ENCODE data around the gene NKRF. TPM values are rescaled to one million over a fixed set of nuclear protein-coding genes. Genes with fewer than 3 reads are reported as not detected.

The NKRF gene
- total RNA-seq, 2 donors from 2014 or later, result 3.3 to 4.7 TPM

DNA sequence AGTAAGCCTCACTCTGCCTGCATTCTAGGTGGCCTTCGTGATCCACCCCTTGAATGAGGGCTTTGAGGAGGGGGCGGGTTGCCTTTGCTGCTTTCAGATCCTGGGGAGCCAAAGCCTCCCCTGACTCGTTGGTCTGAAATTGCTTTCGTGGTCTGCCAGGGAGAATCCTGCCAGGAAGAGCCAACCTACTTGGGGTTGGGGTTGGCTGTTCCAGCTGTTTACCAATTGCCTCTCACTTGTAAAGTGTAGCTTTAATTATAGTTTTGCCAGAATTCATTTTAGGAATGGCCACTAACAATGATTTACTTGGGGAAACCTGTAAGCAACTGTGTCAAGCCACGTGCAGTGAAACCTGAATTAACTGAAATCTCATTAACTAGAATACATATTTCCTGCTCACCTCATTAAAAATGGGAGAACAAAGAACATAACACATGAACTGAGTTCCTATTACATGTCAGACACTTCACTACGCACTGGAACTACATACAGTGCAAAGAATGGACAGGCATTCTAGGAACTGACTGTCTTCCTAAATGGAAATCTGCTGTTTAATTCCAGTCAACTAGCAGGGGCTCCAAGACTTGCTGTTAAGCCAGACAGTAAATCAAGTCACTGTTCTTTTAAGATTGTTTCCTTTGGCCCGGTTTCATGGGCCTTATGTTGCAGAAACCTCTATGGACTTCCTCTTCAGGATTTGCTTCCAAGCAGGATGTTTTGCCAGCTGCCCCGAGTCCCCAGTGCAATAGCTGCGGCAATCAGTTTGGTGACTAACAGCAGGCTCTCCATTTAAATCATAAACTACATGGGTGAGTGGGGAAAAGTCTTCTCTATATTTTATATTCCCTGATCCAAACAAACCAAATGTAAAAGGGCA lies 16.4 kb upstream of the NKRF start:
- no peak overlapping the region for H3K27ac ChIP-seq
- TF ChIP-seq, protein P1, sequence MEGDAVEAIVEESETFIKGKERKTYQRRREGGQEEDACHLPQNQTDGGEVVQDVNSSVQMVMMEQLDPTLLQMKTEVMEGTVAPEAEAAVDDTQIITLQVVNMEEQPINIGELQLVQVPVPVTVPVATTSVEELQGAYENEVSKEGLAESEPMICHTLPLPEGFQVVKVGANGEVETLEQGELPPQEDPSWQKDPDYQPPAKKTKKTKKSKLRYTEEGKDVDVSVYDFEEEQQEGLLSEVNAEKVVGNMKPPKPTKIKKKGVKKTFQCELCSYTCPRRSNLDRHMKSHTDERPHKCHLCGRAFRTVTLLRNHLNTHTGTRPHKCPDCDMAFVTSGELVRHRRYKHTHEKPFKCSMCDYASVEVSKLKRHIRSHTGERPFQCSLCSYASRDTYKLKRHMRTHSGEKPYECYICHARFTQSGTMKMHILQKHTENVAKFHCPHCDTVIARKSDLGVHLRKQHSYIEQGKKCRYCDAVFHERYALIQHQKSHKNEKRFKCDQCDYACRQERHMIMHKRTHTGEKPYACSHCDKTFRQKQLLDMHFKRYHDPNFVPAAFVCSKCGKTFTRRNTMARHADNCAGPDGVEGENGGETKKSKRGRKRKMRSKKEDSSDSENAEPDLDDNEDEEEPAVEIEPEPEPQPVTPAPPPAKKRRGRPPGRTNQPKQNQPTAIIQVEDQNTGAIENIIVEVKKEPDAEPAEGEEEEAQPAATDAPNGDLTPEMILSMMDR (IDR thresholded peaks at IDR 0.05), result no peak
- DNase-seq (ENCODE audit: low spot score), result no peak

DNA sequence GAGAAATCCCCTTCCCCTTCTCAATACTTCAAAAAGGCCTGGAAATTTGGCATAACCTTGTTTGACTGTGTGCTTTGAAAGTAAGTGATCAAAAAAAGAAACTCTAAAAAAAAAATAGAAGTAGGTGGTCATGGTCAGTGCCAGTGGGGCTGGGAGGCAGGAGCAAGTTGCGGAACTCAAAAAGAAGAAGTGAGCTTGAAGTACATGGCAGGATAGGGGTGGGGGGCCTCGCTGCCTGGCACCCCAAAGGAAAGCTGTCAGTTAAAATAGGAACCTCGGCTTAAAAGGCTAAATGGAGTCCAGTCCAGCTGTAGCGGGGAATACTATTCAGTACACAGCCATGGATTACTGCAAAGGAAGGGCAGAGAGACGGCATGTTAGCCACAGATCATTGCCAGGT lies 12.2 kb upstream of the NKRF start:
- Histone ChIP-seq H3K4me3 (no peak overlapping the region), H3K27me3 (no peaks in the 10 kb centered on the region), H3K4me1 (no peaks in the 10 kb centered on the region), H3K36me3 (no peaks in the 10 kb centered on the region), H3K27ac (no peak overlapping the region), H3K9me3 (no peaks in the 10 kb centered on the region)
- DNase-seq (ENCODE audit: low spot score), result no peak
- TF ChIP-seq, protein P1 (IDR thresholded peaks at IDR 0.05), result no peak

More for the DNA sequence above, 16.4 kb upstream of the NKRF start:
- H3K4me3 ChIP-seq, result no peak overlapping the region
- H3K9me3 ChIP-seq, result no peaks in the 10 kb centered on the region
- no peaks in the 10 kb centered on the region for H3K27me3 ChIP-seq
- H3K36me3 ChIP-seq, result no peaks in the 10 kb centered on the region
- H3K4me1 ChIP-seq, result no peaks in the 10 kb centered on the region

DNA sequence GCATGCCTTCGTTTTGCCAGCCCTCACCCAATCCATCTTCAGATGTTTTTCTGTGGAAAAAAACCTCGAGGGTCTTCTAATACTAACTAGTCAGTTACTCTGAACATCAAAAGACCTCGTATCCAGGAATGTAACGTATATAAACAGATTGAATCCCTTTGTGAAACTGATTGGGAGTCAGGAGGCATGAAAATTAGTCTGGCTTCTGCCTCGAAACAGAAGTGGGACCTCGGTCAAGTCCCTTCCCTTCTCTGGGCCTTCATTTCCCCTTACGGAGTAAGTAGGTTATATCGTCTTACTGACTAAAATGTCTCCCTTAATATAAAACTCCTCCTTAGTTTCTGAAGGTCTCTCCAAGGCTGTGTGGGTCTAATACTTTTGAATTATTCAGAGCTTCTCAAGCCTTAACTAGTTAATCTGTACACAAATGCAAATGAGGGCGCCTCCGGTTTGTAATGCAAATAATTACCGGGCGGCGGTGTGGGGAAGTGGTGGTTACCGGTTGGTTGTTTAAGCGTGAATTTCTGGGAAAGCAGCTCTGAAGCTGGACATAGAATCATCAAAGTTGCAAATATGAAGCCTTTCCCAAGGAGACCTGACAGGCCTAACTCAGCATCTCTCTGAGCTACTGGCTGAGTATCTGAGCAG lies 11.4 kb upstream of the NKRF start:
- TF ChIP-seq, protein P1 (IDR thresholded peaks at IDR 0.05), result no peak
- H3K4me1 ChIP-seq, result no peaks in the 10 kb centered on the region

DNA sequence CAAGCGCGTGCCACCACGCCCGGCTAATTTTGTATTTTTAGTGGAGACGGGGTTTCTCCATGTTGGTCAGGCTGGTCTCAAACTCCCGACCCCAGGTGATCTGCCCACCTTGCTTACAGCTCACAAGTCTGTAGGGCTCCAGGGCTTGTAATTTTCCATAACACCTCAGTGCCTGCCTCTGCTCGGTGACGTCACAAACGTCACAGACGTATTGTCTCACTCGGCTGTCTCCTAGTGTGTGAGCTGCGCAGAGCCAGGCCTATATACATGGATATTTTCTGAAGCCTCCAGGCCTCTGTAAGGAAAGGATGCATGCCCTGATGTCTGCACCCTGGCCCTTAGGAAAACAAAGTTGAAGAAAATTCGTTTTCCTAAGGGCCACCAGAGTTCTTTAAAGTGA lies 8.6 kb upstream of the NKRF start:
- DNase-seq (ENCODE audit: low spot score), result no peak
- TF ChIP-seq, protein P1 (IDR thresholded peaks at IDR 0.05), result no peak

More for the DNA sequence above, 11.4 kb upstream of the NKRF start:
- Histone ChIP-seq H3K9me3 (no peaks in the 10 kb centered on the region), H3K36me3 (no peaks in the 10 kb centered on the region), H3K27ac (no peak overlapping the region), H3K4me3 (no peak overlapping the region), H3K27me3 (no peaks in the 10 kb centered on the region)
- no peak for DNase-seq (ENCODE audit: low spot score)

DNA sequence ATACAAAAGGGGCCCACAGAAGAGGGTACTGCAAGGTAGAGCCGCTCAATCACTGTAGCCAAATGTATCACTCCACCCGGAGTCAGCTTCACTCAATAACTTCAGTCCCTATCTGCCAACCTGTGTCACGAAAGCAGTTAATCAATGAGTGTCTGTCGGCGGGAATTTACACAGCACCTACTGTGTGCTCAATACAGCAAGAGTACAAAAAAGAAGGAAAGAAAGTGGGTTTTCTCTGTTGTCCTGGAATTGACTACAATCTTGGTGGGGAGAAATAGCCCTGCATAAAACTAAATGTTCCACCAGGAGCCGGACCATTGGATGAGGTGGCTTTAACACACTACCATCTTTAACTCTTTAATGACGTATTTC lies 780 bp upstream of the NKRF start:
- Histone ChIP-seq H3K4me3 (peak overlapping the region; percentile 63 to 72), H3K27me3 (no peaks in the 10 kb centered on the region), H3K36me3 (no peaks in the 10 kb centered on the region), H3K27ac (peak overlapping the region; percentile 87 to 91), H3K4me1 (peaks cover 0 to 5% of the 10 kb centered on the region in 2 donors), H3K9me3 (no peaks in the 10 kb centered on the region)
- DNase-seq (ENCODE audit: low spot score), result no peak
- TF ChIP-seq, protein P1 (IDR thresholded peaks at IDR 0.05), result no peak

More for the DNA sequence above, 8.6 kb upstream of the NKRF start:
- H3K9me3 ChIP-seq, result no peaks in the 10 kb centered on the region
- H3K4me1 ChIP-seq, result no peaks in the 10 kb centered on the region
- H3K27ac ChIP-seq, result no peak overlapping the region
- H3K36me3 ChIP-seq, result no peaks in the 10 kb centered on the region
- no peak overlapping the region for H3K4me3 ChIP-seq
- H3K27me3 ChIP-seq, result no peaks in the 10 kb centered on the region

All from right atrium auricular region (tissue), 2 donors.